Measurements from ENCODE around the gene TUBGCP2. TPM values are rescaled to one million over a fixed set of nuclear protein-coding genes. Genes with fewer than 3 reads are reported as not detected.

Gene TUBGCP2
- total RNA-seq, 1 donor from 2014 or later = 35.2 TPM

GRCh38 chr10:133277993-133278576 lies 30.6 kb downstream of the TUBGCP2 start:
- no peak for TF ChIP-seq CTCF (conservative IDR thresholded peaks at IDR 0.05; ENCODE audit: low read depth, low read length)
- no peak for DNase-seq (ENCODE audit: low read depth)
- H3K4me3 ChIP-seq (ENCODE audit: low read depth, low read length) = no peak overlapping the region

- DNase-seq (ENCODE audit: low read depth) = no peak
Measured at GRCh38 chr10:133277277-133277992, 31.2 kb downstream of the TUBGCP2 start.

GRCh38 chr10:133276435-133277201 lies 32.1 kb downstream of the TUBGCP2 start, which contains the start of gene ADAM8:
Gene ADAM8, minus strand, starts transcription at chr10:133276868. Its CDS starts 51 bp downstream, at chr10:133276817.
- DNase-seq (ENCODE audit: low read depth) = no peak
- H3K4me3 ChIP-seq (ENCODE audit: low read depth, low read length) = no peak within 1 kb of the TSS
- no peak for TF ChIP-seq CTCF (conservative IDR thresholded peaks at IDR 0.05; ENCODE audit: low read depth, low read length)

More at GRCh38 chr10:133277277-133277992, 31.2 kb downstream of the TUBGCP2 start:
- no peak for TF ChIP-seq CTCF (conservative IDR thresholded peaks at IDR 0.05; ENCODE audit: low read depth, low read length)
- no peak overlapping the region for H3K4me3 ChIP-seq (ENCODE audit: low read depth, low read length)

GRCh38 chr10:133276100-133276434 lies 32.6 kb downstream of the TUBGCP2 start:
- no peak for TF ChIP-seq CTCF (conservative IDR thresholded peaks at IDR 0.05; ENCODE audit: low read depth, low read length)
- no peak overlapping the region for H3K4me3 ChIP-seq (ENCODE audit: low read depth, low read length)

GRCh38 chr10:133275684-133276092 lies 33.0 kb downstream of the TUBGCP2 start:
- no peak overlapping the region for H3K4me3 ChIP-seq (ENCODE audit: low read depth, low read length)
- no peak for DNase-seq (ENCODE audit: low read depth)

More at GRCh38 chr10:133276100-133276434, 32.6 kb downstream of the TUBGCP2 start:
- DNase-seq (ENCODE audit: low read depth) = no peak

More at GRCh38 chr10:133275684-133276092, 33.0 kb downstream of the TUBGCP2 start:
- no peak for TF ChIP-seq CTCF (conservative IDR thresholded peaks at IDR 0.05; ENCODE audit: low read depth, low read length)

All from epithelial cell of proximal tubule (primary cell).